Suprapubic skin (tissue), 4 donors: ENCODE data around the gene PNMA8A. TPM values are rescaled to one million over a fixed set of nuclear protein-coding genes. Genes with fewer than 3 reads are reported as not detected.

ENCODE experiments used
- DNase-seq, 2 donors: peaks; one replicate each; pipeline ENCODE4 v3.0.0-alpha.2; 2019; ENCODE audit warnings: low spot score in 2 of 2
- H3K27ac ChIP-seq: fragments of 200-600 bp; sonication (generic); one replicate; pipeline ENCODE4 v1.5.1; 2019
- H3K27me3 ChIP-seq: fragments of 200-600 bp; sonication (generic); one replicate; pipeline ENCODE4 v1.5.1; 2019
- H3K36me3 ChIP-seq: fragments of 200-600 bp; sonication (generic); one replicate; pipeline ENCODE4 v1.5.1; 2019
- H3K4me1 ChIP-seq: fragments of 200-600 bp; sonication (generic); one replicate; pipeline ENCODE4 v1.5.1; 2019
- H3K4me3 ChIP-seq: fragments of 200-600 bp; sonication (generic); one replicate; pipeline ENCODE4 v1.5.1; 2019; ENCODE audit warnings: mild to moderate bottlenecking
- H3K9me3 ChIP-seq: fragments of 200-600 bp; sonication (generic); one replicate; pipeline ENCODE4 v1.5.1; 2019
- CTCF ChIP-seq, 2 donors: fragments of 200-600 bp in 1 of 2; fragments of 450-650 bp in 1 of 2; sonication (generic) in 1 of 2; IDR thresholded peaks; one replicate each; pipeline ENCODE4 v1.5.1; 2016 to 2019; ENCODE audit warnings: antibody characterized with exemption in 2 of 2, mild to moderate bottlenecking in 1 of 2, moderate library complexity in 1 of 2
- EP300 ChIP-seq: sonication (generic); formaldehyde crosslinking; IDR thresholded peaks from one replicate; pipeline ENCODE4 v1.6.1; 2017; ENCODE audit warnings: antibody characterized with exemption
- POLR2A ChIP-seq, 2 donors: fragments of 450-650 bp; IDR thresholded peaks; one replicate each; pipeline ENCODE4 v1.6.1; 2017; ENCODE audit warnings: antibody characterized with exemption in 2 of 2, mild to moderate bottlenecking in 2 of 2, moderate library complexity in 2 of 2
- POLR2AphosphoS5 ChIP-seq, 3 donors: sonication (generic); formaldehyde crosslinking; IDR thresholded peaks; one replicate each; pipeline ENCODE4 v1.6.1; 2017; ENCODE audit warnings: antibody characterized with exemption in 3 of 3
- WGBS: methylation state at CpG from one replicate; pipeline ENCODE4 v1.1.5; 2018; 5-methylcytosine and 5-hydroxymethylcytosine counted together
- total RNA-seq, 4 donors: library from RNA; depleted of rRNA; stranded (reverse); fragments of >200 nt; gene quantifications; one replicate each; pipeline ENCODE4 v1.1.0, GENCODE V29; 2016

PNMA8A gene
- total RNA-seq, result 1 to 10 TPM in 3 of 4 donors, under 1 TPM in 1; 0.72 to 3.9 (median 1.4) TPM

DNA sequence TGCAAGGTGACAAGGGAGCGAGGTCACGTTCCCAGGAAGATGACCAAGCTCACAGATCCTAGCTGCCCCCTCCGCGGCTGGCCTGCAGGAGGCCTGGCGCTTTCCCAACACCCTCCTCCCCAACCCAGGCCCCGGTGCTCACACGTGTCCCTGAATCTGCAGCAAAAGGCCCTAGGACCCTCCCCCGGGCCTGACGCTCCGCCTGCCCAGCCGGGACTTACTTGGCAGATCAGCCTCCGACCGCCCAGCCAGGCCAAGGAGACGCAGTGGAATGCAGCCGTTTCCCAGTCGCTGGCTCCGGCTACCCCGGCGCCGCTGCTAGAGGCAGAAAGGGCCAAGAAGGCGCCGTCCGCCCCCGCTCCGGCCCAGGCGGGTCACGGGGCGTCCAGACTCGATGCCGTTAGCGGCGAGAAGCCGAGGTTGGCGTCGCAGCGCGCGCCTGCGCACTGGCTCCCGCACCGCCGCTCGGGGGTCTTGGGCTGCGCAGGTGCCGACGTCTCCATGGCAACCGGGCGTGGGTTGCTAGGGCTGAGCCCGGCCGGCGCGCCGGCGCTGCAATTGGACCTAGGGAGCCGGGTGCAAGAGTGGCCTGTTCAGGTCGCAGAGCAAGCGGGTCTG lies at the start of gene PNMA8A:
Gene PNMA8A (minus strand): TSS at position 448 of the 618 bp plus-strand sequence. CDS start 528 bp downstream, outside the sequence.
- WGBS, result 4% methylated on average over 29 of the region's 57 CpGs
- Histone ChIP-seq H3K27me3 (peaks cover 24% of the 10 kb centered on the region), H3K4me3 (peak within 1 kb of the TSS; percentile 44), H3K27ac (no peak within 1 kb of the TSS), H3K4me1 (peaks cover 13% of the 10 kb centered on the region), H3K9me3 (no peaks in the 10 kb centered on the region), H3K36me3 (no peaks in the 10 kb centered on the region)
- peak in 1 of 2 donors; percentile 74 for DNase-seq
- no peak for TF ChIP-seq POLR2A (IDR thresholded peaks at IDR 0.05)
- no peak for TF ChIP-seq EP300
- TF ChIP-seq CTCF (IDR thresholded peaks at IDR 0.05), result no peak
- no peak for TF ChIP-seq POLR2AphosphoS5 (IDR thresholded peaks at IDR 0.05)

GRCh38 chr19:46520616-46521015 lies 49.3 kb upstream of the PNMA8A start:
- Histone ChIP-seq H3K4me1 (peaks cover 2% of the 10 kb centered on the region), H3K36me3 (no peaks in the 10 kb centered on the region), H3K4me3 (no peak overlapping the region), H3K27ac (no peak overlapping the region), H3K27me3 (no peaks in the 10 kb centered on the region), H3K9me3 (no peaks in the 10 kb centered on the region)
- no peak for DNase-seq
- WGBS, result 89% methylated on average over 6 of the region's 6 CpGs
- TF ChIP-seq POLR2AphosphoS5 (IDR thresholded peaks at IDR 0.05), result no peak

- Histone ChIP-seq H3K27ac (no peak overlapping the region), H3K27me3 (no peaks in the 10 kb centered on the region), H3K9me3 (no peaks in the 10 kb centered on the region), H3K4me1 (peaks cover 18% of the 10 kb centered on the region), H3K36me3 (no peaks in the 10 kb centered on the region), H3K4me3 (no peak overlapping the region)
- 89% methylated on average over 6 of the region's 6 CpGs for WGBS
- no peak for DNase-seq
- TF ChIP-seq POLR2A (IDR thresholded peaks at IDR 0.05) (no peak), POLR2AphosphoS5 (IDR thresholded peaks at IDR 0.05) (no peak), EP300 (no peak), CTCF (IDR thresholded peaks at IDR 0.05) (no peak)
Measured at GRCh38 chr19:46517471-46517870, 46.1 kb upstream of the PNMA8A start.

- Histone ChIP-seq H3K36me3 (no peaks in the 10 kb centered on the region), H3K4me3 (no peak overlapping the region), H3K27me3 (no peaks in the 10 kb centered on the region), H3K27ac (no peak overlapping the region), H3K4me1 (peaks cover 18% of the 10 kb centered on the region), H3K9me3 (no peaks in the 10 kb centered on the region)
- 23% methylated on average over 6 of the region's 6 CpGs for WGBS
- peak; percentile 27 to 67 for TF ChIP-seq CTCF (IDR thresholded peaks at IDR 0.05)
- no peak for TF ChIP-seq POLR2A (IDR thresholded peaks at IDR 0.05)
- no peak for TF ChIP-seq POLR2AphosphoS5 (IDR thresholded peaks at IDR 0.05)
- no peak for DNase-seq
Measured at GRCh38 chr19:46515879-46516350, 44.6 kb upstream of the PNMA8A start.

- no peaks in the 10 kb centered on the region for H3K27me3 ChIP-seq
- peaks cover 18% of the 10 kb centered on the region for H3K4me1 ChIP-seq
- DNase-seq, result no peak
- H3K36me3 ChIP-seq, result no peaks in the 10 kb centered on the region
- no peaks in the 10 kb centered on the region for H3K9me3 ChIP-seq
- TF ChIP-seq POLR2AphosphoS5 (IDR thresholded peaks at IDR 0.05) (no peak), CTCF (IDR thresholded peaks at IDR 0.05) (no peak), EP300 (no peak), POLR2A (IDR thresholded peaks at IDR 0.05) (no peak)
- WGBS, result 76% methylated on average over 3 of the region's 3 CpGs
- no peak overlapping the region for H3K27ac ChIP-seq
- H3K4me3 ChIP-seq, result no peak overlapping the region
Measured at GRCh38 chr19:46515290-46515609, 43.9 kb upstream of the PNMA8A start.
